ENCODE data around the gene SAMD1. TPM values are rescaled to one million over a fixed set of nuclear protein-coding genes. Genes with fewer than 3 reads are reported as not detected.

SAMD1 gene
- 64.7 and 72.4 TPM in 2 replicates for total RNA-seq
- long read RNA-seq = 0 reads

DNA sequence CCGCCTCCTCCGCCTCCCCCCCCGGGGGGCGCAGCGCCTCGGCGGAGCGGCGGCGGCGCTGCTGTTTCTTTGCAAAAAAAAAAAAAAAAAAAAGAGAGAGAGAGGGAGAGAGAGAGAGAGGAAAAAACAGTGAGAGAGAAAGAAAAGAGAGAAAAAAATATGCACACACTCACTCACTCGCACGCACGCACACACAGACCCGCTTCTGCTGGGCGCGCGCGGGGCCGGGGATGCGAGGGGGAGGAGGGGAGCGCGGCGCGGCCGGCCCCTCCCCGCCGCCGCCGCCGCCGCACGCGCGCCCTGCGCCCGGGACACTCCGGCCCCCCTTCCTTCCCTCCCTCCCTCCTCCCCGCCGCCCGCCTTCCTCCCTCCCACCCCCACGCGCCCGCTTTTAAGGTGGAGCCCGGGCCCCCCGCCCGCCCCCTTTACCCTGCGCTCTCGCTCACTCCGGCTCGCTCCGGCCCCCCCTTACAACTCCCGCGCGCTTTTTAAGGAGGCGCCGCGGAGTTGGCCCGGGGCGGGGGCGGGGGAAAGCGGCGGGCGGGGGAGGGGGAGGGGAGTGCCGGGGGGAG lies at the start of gene SAMD1:
SAMD1 (minus strand) TSS at position 243 of the 572 bp plus-strand sequence.
- DNase-seq (ENCODE audit: low spot score, unreplicated experiment) = peak; percentile 66
- TF ChIP-seq, protein P1, sequence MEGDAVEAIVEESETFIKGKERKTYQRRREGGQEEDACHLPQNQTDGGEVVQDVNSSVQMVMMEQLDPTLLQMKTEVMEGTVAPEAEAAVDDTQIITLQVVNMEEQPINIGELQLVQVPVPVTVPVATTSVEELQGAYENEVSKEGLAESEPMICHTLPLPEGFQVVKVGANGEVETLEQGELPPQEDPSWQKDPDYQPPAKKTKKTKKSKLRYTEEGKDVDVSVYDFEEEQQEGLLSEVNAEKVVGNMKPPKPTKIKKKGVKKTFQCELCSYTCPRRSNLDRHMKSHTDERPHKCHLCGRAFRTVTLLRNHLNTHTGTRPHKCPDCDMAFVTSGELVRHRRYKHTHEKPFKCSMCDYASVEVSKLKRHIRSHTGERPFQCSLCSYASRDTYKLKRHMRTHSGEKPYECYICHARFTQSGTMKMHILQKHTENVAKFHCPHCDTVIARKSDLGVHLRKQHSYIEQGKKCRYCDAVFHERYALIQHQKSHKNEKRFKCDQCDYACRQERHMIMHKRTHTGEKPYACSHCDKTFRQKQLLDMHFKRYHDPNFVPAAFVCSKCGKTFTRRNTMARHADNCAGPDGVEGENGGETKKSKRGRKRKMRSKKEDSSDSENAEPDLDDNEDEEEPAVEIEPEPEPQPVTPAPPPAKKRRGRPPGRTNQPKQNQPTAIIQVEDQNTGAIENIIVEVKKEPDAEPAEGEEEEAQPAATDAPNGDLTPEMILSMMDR (IDR thresholded peaks at IDR 0.05; ENCODE audit: unreplicated experiment) = no peak
- Mint-ChIP-seq H3K9me3 (ENCODE audit: low read depth) (peaks cover 3% of the 10 kb centered on the region), H3K27me3 (peaks cover 3% of the 10 kb centered on the region), H3K36me3 (ENCODE audit: insufficient read depth) (peaks cover 20% of the 10 kb centered on the region), H3K4me3 (ENCODE audit: low read depth) (peak within 1 kb of the TSS; percentile 96), H3K4me1 (ENCODE audit: low read depth) (peaks cover 12% of the 10 kb centered on the region), H3K27ac (peak within 1 kb of the TSS; percentile 98)

GRCh38 chr19:14139944-14140343 lies 49.4 kb upstream of the SAMD1 start:
- no peak for DNase-seq (ENCODE audit: low spot score, unreplicated experiment)
- Mint-ChIP-seq H3K27ac (peak overlapping the region; percentile 15), H3K4me3 (ENCODE audit: low read depth) (no peak overlapping the region), H3K9me3 (ENCODE audit: low read depth) (no peaks in the 10 kb centered on the region), H3K27me3 (no peaks in the 10 kb centered on the region), H3K4me1 (ENCODE audit: low read depth) (peaks cover 7% of the 10 kb centered on the region), H3K36me3 (ENCODE audit: insufficient read depth) (no peaks in the 10 kb centered on the region)
- TF ChIP-seq, protein P1 (IDR thresholded peaks at IDR 0.05; ENCODE audit: unreplicated experiment) = no peak

- H3K36me3 Mint-ChIP-seq (ENCODE audit: insufficient read depth) = no peaks in the 10 kb centered on the region
- peak overlapping the region; percentile 64 for H3K27ac Mint-ChIP-seq
- no peak for DNase-seq (ENCODE audit: low spot score, unreplicated experiment)
- H3K27me3 Mint-ChIP-seq = no peaks in the 10 kb centered on the region
- peaks cover 12% of the 10 kb centered on the region for H3K4me1 Mint-ChIP-seq (ENCODE audit: low read depth)
- H3K4me3 Mint-ChIP-seq (ENCODE audit: low read depth) = peak overlapping the region; percentile 35
- TF ChIP-seq, protein P1 (IDR thresholded peaks at IDR 0.05; ENCODE audit: unreplicated experiment) = no peak
- H3K9me3 Mint-ChIP-seq (ENCODE audit: low read depth) = no peaks in the 10 kb centered on the region
These were observed 48.2 kb upstream of the SAMD1 start for GRCh38 chr19:14138576-14139265.

GRCh38 chr19:14136509-14137281 lies 46.1 kb upstream of the SAMD1 start, which contains the start of gene ASF1B:
TSS of gene ASF1B (minus strand) at chr19:14136589. CDS start at chr19:14136456, 133 bp downstream.
- H3K27ac Mint-ChIP-seq = peak within 1 kb of the TSS; percentile 94
- peak within 1 kb of the TSS; percentile 72 for H3K4me3 Mint-ChIP-seq (ENCODE audit: low read depth)
- no peaks in the 10 kb centered on the region for H3K36me3 Mint-ChIP-seq (ENCODE audit: insufficient read depth)
- TF ChIP-seq, protein P1 (IDR thresholded peaks at IDR 0.05; ENCODE audit: unreplicated experiment) = peak; percentile 70
- no peaks in the 10 kb centered on the region for H3K9me3 Mint-ChIP-seq (ENCODE audit: low read depth)
- H3K4me1 Mint-ChIP-seq (ENCODE audit: low read depth) = peaks cover 12% of the 10 kb centered on the region
- no peaks in the 10 kb centered on the region for H3K27me3 Mint-ChIP-seq
- DNase-seq (ENCODE audit: low spot score, unreplicated experiment) = peak; percentile 97

- H3K36me3 Mint-ChIP-seq (ENCODE audit: insufficient read depth) = no peaks in the 10 kb centered on the region
- no peaks in the 10 kb centered on the region for H3K27me3 Mint-ChIP-seq
- peak overlapping the region; percentile 72 for H3K4me3 Mint-ChIP-seq (ENCODE audit: low read depth)
- DNase-seq (ENCODE audit: low spot score, unreplicated experiment) = no peak
- TF ChIP-seq, protein P1 (IDR thresholded peaks at IDR 0.05; ENCODE audit: unreplicated experiment) = no peak
- peaks cover 12% of the 10 kb centered on the region for H3K4me1 Mint-ChIP-seq (ENCODE audit: low read depth)
- H3K27ac Mint-ChIP-seq = no peak overlapping the region
- H3K9me3 Mint-ChIP-seq (ENCODE audit: low read depth) = no peaks in the 10 kb centered on the region
These were observed 45.5 kb upstream of the SAMD1 start for GRCh38 chr19:14135985-14136508.
